ENCODE measurements around the gene ELK3. TPM values are rescaled to one million over a fixed set of nuclear protein-coding genes. Genes with fewer than 3 reads are reported as not detected.

ELK3 gene
- total and polyA plus RNA-seq, 2 of the 8 experiments (the other 6 are each of a cell fraction or from before 2014, with no cell fraction given): 3.5 to 14.3 TPM

DNA sequence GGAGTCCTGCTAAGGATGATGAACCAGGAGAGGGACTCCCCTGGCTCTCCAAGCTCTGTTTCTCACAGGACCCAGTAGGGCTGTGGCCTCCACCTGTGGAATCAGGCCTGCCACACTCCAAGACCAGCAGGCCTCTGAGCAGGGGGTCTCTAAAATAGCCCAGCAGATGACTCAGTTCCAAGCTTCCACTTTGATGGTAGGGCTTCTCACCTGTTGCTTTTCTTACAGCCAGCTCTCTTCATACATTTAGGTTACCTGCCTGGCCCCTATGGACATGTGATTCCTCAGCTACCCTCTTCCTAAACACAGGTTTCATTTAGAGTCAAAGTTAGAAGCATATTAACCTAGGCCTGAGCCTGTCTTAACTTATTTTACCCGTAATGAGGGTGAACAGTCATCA, 26.7 kb upstream of the ELK3 start:
- Histone ChIP-seq H3K9ac (replicated peaks in 1 of 4; ENCODE audit: extremely low read depth in 1 of 4, low read depth in 3 of 4, low read length in 3 of 4) (no peak overlapping the region), H3K9me3 (ENCODE audit: insufficient read depth in 2 of 2, low read depth in 1 of 2, low read length in 1 of 2) (no peaks in the 10 kb centered on the region), H4K5ac (ENCODE audit: insufficient read length, low read depth, low read length) (no peak overlapping the region), H4K8ac (ENCODE audit: extremely low read depth, insufficient read depth, low read length) (no peak overlapping the region), H3K79me1 (ENCODE audit: low read depth, low read length) (no peaks in the 10 kb centered on the region; the same call in 1 of the 2 replicates), H3K14ac (ENCODE audit: insufficient read length) (no peak overlapping the region), H3K56ac (replicated peaks; ENCODE audit: insufficient read length, low read depth, low read length) (no peak overlapping the region), H2BK5ac (ENCODE audit: low read depth, low read length) (no peak overlapping the region), H3K4me3 (ENCODE audit: extremely low read depth in 1 of 4, insufficient read depth in 2 of 4, low read depth in 3 of 4, low read length in 4 of 4) (no peak overlapping the region), H2AK5ac (ENCODE audit: low read depth, low read length) (no peak overlapping the region), H4K91ac (replicated peaks; ENCODE audit: insufficient read length, low read length) (no peak overlapping the region), H2BK12ac (ENCODE audit: low read depth, low read length) (no peak overlapping the region), H3K23ac (ENCODE audit: insufficient read length) (no peak overlapping the region), H3K79me2 (ENCODE audit: control insufficient read depth in 1 of 2, insufficient read depth in 2 of 2, low read length in 2 of 2) (peaks cover 0 to 3% of the 10 kb centered on the region in 2 experiments; a peak in 1 of 4 replicates), H3K23me2 (ENCODE audit: low read depth, low read length) (peaks cover 6% of the 10 kb centered on the region; the same call in 1 of the 2 replicates), H3K4ac (replicated peaks; ENCODE audit: insufficient read length, low read depth, low read length) (no peak overlapping the region), H3K36me3 (ENCODE audit: control insufficient read depth in 2 of 4, insufficient read depth in 4 of 4, low read length in 3 of 4) (no peaks in the 10 kb centered on the region), H3K4me1 (replicated peaks in 1 of 4; ENCODE audit: control insufficient read depth in 3 of 4, insufficient read depth in 4 of 4, low read length in 3 of 4) (peaks cover 0 to 4% (median 2%) of the 10 kb centered on the region in 4 experiments; a peak in 3 of 7 replicates), H3K27ac (ENCODE audit: low read depth, low read length) (no peak overlapping the region), H4K20me1 (replicated peaks in 1 of 2; ENCODE audit: control insufficient read depth in 1 of 2, insufficient read depth in 2 of 2, low read length in 2 of 2) (peaks cover 0 to 4% of the 10 kb centered on the region in 2 experiments), H3K18ac (ENCODE audit: extremely low read depth, low read length) (no peak overlapping the region), H2AFZ (ENCODE audit: low read length) (no peak overlapping the region), H3K4me2 (ENCODE audit: insufficient read depth in 1 of 2, low read depth in 2 of 2, low read length in 2 of 2) (no peak overlapping the region), H2BK15ac (ENCODE audit: low read length) (no peak overlapping the region), H2BK120ac (replicated peaks; ENCODE audit: low read depth, low read length) (no peak overlapping the region), H2BK20ac (ENCODE audit: low read length) (no peak overlapping the region), H3K27me3 (replicated peaks in 1 of 4; ENCODE audit: control insufficient read depth in 3 of 4, extremely low read depth in 1 of 4, insufficient read depth in 3 of 4, low read length in 3 of 4) (no peaks in the 10 kb centered on the region)
- DNase-seq (ENCODE audit: low read depth in 1 of 2, low spot score in 2 of 2): no peak
- ChIA-PET CTCF (ENCODE audit: partially characterized antibody) (interaction anchor here (1.2 kb wide), 1 partner anchor 90 kb away, joined by 4 read pairs; no protein-coding TSS in a partner anchor), POLR2A (ENCODE audit: partially characterized antibody) (no interaction called here)
- WGBS, 2 experiments (ENCODE audit: extremely low coverage in 1 of 2, insufficient coverage in 1 of 2, insufficient read length in 1 of 2, insufficient replicate concordance in 2 of 2, low coverage in 1 of 2, low lambda C conversion rate in 2 of 2, missing lambda C conversion rate in 1 of 2): 84% methylated on average over 1 of the region's 1 CpG; no CpG with 5 or more reads in 1 of the 2 experiments
- FAIRE-seq: no peak
- TF ChIP-seq ATF3 (IDR thresholded peaks at IDR 0.05; ENCODE audit: insufficient read depth, low read depth, low read length): no peak
